GM12892 (cell line): ENCODE results near the gene HSCB.

ENCODE experiments used
- POLR2A ChIP-seq: IDR thresholded peaks from 2 replicates; pipeline ENCODE4 v1.6.1; 2011; ENCODE audit warnings: low read depth, low read length, control low read depth
- POLR2AphosphoS5 ChIP-seq: IDR thresholded peaks from 2 replicates; pipeline ENCODE4 v1.6.1; 2011; ENCODE audit warnings: low read depth, low read length, control low read depth

- TF ChIP-seq POLR2A (no peak), POLR2AphosphoS5 (no peak)
Observed at GRCh38 chr22:28761449-28761755, 19.6 kb downstream of the HSCB start.
